Measurements from ENCODE around the gene MAPK7. TPM values are rescaled to one million over a fixed set of nuclear protein-coding genes. Genes with fewer than 3 reads are reported as not detected.

Gene MAPK7
- total and polyA plus RNA-seq, 8 donors, result 19.8 to 33.8 (median 24.3) TPM

DNA sequence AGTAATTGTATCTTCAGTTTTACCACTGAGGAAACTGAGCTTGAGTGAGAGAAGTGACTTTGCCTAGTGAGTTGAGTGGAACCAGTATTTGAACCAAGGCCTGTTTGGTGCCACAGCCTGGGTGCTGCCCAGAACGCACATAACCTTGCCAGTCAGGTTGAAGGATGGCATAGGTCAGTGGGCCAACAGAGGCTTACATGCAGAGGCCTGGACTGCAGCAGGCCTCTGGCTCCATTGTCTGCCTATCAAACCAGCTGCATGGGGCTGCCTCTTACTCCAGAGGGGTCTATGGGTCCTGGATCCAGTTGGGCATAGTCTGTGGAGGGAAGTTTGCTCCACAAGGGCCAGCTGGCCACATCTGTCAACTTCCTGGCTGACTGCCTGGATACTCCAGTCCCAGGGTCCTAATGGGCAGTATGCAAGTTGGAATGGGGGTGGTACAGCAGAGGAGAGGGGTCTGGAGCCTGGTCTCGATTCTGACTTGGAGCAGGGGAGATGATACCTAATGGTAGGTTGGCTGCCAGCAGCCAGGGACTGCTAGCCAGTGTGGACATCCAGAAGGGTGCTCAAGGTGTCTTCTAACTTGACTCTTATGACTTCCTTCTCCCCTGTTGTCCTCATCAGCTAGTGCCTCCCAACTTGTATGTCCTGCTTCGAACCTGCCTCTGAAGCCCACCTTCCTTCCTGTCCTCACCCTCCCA lies 21.6 kb downstream of the MAPK7 start:
- no peak overlapping the region for H3K4me3 ChIP-seq
- peak in 2 of 4 donors; percentile 57 to 79 for DNase-seq
- TF ChIP-seq, protein P1, sequence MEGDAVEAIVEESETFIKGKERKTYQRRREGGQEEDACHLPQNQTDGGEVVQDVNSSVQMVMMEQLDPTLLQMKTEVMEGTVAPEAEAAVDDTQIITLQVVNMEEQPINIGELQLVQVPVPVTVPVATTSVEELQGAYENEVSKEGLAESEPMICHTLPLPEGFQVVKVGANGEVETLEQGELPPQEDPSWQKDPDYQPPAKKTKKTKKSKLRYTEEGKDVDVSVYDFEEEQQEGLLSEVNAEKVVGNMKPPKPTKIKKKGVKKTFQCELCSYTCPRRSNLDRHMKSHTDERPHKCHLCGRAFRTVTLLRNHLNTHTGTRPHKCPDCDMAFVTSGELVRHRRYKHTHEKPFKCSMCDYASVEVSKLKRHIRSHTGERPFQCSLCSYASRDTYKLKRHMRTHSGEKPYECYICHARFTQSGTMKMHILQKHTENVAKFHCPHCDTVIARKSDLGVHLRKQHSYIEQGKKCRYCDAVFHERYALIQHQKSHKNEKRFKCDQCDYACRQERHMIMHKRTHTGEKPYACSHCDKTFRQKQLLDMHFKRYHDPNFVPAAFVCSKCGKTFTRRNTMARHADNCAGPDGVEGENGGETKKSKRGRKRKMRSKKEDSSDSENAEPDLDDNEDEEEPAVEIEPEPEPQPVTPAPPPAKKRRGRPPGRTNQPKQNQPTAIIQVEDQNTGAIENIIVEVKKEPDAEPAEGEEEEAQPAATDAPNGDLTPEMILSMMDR (IDR thresholded peaks at IDR 0.05), result no peak
- no peak overlapping the region for H3K27ac ChIP-seq
- H3K36me3 ChIP-seq, result no peaks in the 10 kb centered on the region
- intact Hi-C loops (cut with DNase I), result no loop called here
- peaks cover 10 to 35% of the 10 kb centered on the region in 2 donors for H3K4me1 ChIP-seq
- ATAC-seq, result no peak
- no peaks in the 10 kb centered on the region for H3K27me3 ChIP-seq
- H3K9me3 ChIP-seq, result no peaks in the 10 kb centered on the region

DNA sequence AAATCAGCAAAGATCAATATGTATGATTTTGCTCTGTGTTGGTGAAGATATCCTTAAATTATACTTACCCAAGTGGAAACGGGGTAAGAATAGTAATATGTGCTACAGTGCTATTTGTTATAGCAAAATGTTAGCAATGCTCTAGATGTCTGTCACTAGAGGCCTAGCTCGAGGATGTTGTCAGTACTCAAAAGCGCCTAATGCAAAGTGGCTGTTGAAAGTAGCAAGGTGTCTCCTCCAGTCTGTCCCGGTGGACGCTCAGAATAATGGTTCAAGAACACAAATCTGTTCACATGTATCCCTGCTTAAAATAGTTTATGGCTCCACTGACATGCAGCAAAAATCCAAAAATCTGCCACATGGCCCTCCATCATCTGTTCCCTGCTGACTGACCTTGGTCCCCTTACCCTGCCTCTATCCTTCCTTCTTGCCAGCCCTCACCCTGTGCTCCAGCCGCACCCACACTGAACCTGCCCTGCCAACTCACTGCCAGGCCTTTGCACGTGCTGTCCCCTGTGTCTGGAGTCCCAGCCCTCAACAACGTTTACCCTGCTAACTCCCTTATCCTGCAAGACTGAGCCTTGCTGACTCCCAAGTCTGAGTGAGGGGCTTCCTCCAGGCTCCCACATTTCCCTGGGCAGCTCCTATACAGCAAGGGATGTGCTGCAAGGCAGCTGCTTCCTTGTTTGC lies 23.2 kb downstream of the MAPK7 start:
- H3K4me1 ChIP-seq, result peaks cover 10 to 35% of the 10 kb centered on the region in 2 donors
- no peaks in the 10 kb centered on the region for H3K27me3 ChIP-seq
- peak in 1 of 4 donors; percentile 20 for DNase-seq
- no peaks in the 10 kb centered on the region for H3K9me3 ChIP-seq
- H3K36me3 ChIP-seq, result no peaks in the 10 kb centered on the region
- H3K27ac ChIP-seq, result no peak overlapping the region
- intact Hi-C loops (cut with DNase I), result no loop called here
- TF ChIP-seq, protein P1 (IDR thresholded peaks at IDR 0.05), result no peak
- no peak for ATAC-seq
- no peak overlapping the region for H3K4me3 ChIP-seq

DNA sequence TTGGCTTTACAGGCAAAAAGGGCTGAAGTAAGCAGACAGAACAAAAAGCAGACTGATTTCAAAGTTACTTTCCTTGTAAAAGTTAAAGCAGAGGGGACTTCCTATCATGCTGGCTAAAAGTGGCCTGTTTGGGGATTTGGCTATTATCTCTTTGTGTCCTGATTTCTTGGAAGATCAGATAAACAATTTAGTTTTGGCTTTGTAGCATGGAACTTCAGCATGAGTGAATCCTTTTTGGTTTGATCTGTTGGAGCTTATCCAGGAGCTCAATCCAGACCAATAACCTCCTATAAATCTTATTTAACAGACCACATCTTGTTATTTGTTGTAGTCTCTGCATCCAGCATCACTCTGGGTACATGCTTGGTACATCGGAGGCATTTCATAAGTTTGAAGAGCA lies 23.9 kb downstream of the MAPK7 start:
- H3K27me3 ChIP-seq, result no peaks in the 10 kb centered on the region
- intact Hi-C loops (cut with DNase I), result no loop called here
- ATAC-seq (no peak), DNase-seq (no peak)
- peaks cover 10 to 35% of the 10 kb centered on the region in 2 donors for H3K4me1 ChIP-seq
- no peaks in the 10 kb centered on the region for H3K9me3 ChIP-seq
- no peak overlapping the region for H3K4me3 ChIP-seq
- H3K27ac ChIP-seq, result no peak overlapping the region
- TF ChIP-seq, protein P1 (IDR thresholded peaks at IDR 0.05), result no peak
- H3K36me3 ChIP-seq, result no peaks in the 10 kb centered on the region

DNA sequence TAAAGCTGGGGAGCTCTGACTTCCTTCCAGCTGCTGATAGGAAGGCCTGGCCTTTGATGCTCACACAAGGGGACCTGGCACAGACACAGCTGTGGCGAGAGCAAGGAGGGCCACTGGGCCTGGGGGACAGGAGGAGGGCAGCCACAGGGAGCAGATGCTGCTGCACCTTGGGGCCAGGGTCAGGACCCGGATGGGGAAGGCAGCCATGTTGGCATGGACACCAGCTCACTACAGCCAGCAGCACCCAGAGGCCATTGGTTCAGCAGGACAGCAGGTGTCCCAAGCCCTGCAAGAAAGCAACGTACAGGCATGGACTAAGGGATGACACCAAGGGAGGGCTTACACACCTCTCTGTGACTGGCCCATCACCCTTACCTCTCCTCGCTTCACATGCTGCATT lies 24.7 kb downstream of the MAPK7 start:
- TF ChIP-seq, protein P1 (IDR thresholded peaks at IDR 0.05), result no peak
- Histone ChIP-seq H3K27me3 (no peaks in the 10 kb centered on the region), H3K9me3 (no peaks in the 10 kb centered on the region), H3K4me1 (peaks cover 10 to 27% of the 10 kb centered on the region in 2 donors), H3K27ac (no peak overlapping the region), H3K4me3 (no peak overlapping the region), H3K36me3 (no peaks in the 10 kb centered on the region)
- DNase-seq (no peak), ATAC-seq (no peak)
- intact Hi-C loops (cut with DNase I), result no loop called here

DNA sequence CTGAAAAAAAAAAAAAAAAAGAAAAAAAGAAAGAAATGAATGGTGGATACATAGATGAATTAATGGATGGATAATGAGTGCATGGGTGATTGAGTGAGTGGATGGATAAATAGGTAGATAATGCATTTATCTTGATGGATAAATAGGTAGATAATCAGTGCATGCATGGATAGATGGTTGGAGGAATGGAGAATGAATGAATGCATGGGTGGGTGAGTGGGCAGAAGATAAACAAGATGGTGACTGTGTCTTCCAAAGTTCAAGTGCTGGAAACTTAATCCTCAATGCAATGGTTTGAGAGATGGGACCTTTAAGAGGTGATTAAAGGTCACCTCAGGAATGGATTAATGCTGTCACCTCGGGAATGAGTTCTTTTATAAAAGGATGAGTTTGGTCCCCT lies 26.0 kb downstream of the MAPK7 start:
- intact Hi-C loops (cut with DNase I), result no loop called here
- Histone ChIP-seq H3K27ac (no peak overlapping the region), H3K4me3 (no peak overlapping the region), H3K9me3 (no peaks in the 10 kb centered on the region), H3K36me3 (no peaks in the 10 kb centered on the region), H3K27me3 (no peaks in the 10 kb centered on the region), H3K4me1 (peaks cover 0 to 15% of the 10 kb centered on the region in 2 donors)
- no peak for DNase-seq
- TF ChIP-seq, protein P1 (IDR thresholded peaks at IDR 0.05), result no peak
- ATAC-seq, result no peak
